Left renal pelvis (tissue), 4 donors: ENCODE results near the gene TMPRSS11E. TPM values are rescaled to one million over a fixed set of nuclear protein-coding genes. Genes with fewer than 3 reads are reported as not detected.
"Not testable (repeated sequence)": the region's sequence is repeated elsewhere in the genome, so short reads cannot be mapped to it uniquely, and the experiment has no call there.

Source experiments
- DNase-seq, 4 donors: peaks; one replicate each; pipeline ENCODE4 v3.0.0-alpha.2; 2013; ENCODE audit warnings: low read depth in 4 of 4, low spot score in 3 of 4
- polyA plus RNA-seq, 4 donors: library from polyadenylated mRNA; unstranded; fragments of 120-200 nt; gene quantifications; one replicate each; pipeline ENCODE4 v1.2.1, GENCODE V29; 2013; ENCODE audit not compliant: insufficient read length in 4 of 4

Gene TMPRSS11E
- polyA plus RNA-seq, 4 donors = 0.10 to 0.36 TPM; not detected in 2

DNA sequence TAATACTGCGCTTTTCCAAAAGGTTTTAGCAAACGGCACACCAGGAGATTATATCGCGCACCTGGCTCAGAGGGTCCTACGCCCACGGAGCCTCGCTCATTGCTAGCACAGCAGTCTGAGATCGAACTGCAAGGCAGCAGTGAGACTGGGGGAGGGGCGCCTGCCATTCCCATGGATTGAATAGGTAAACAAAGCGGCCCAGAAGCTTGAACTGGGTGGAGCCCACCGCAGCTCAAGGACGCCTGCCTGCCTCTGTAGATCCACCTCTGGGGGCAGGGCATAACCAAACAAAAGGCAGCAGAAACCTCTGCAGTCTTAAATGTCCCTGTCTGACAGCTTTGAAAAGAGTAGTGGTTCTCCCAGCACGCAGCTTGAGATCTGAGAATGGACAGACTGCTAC lies 95.5 kb downstream of the TMPRSS11E start:
- DNase-seq = not testable (repeated sequence)

Other genes with a start within 250 kb of the TMPRSS11E start
- under 1 TPM in 3 of 4 donors, not detected in 1; 0.09 to 0.11 (median 0.10) TPM for gene TMPRSS11B, start 201.8 kb upstream of the TMPRSS11E start, polyA plus RNA-seq
- gene YTHDC1, start 97.4 kb upstream of the TMPRSS11E start, polyA plus RNA-seq = 100 to 1,000 TPM; 123 to 189 (median 183) TPM
- gene UGT2B17, start 128.9 kb downstream of the TMPRSS11E start, polyA plus RNA-seq = not detected
- gene UGT2B15, start 223.2 kb downstream of the TMPRSS11E start, polyA plus RNA-seq = under 1 TPM in 2 of 4 donors, not detected in 2; 0.08 to 0.09 TPM